Endothelial cell (in vitro differentiated cells): ENCODE results near the gene ATXN7. TPM values are rescaled to one million over a fixed set of nuclear protein-coding genes. Genes with fewer than 3 reads are reported as not detected.
A peak's percentile ranks its signal among the peaks of the same experiment; 100 is the strongest.

ENCODE experiments used
- DNase-seq: peaks from one replicate; pipeline ENCODE4 v3.0.0; 2021; ENCODE audit warnings: low spot score
- H3K27ac Mint-ChIP-seq: one replicate; pipeline ENCODE4 v1.8.0; 2021; ENCODE audit warnings: mixed read lengths, inconsistent platforms; ENCODE audit not compliant: unreplicated experiment
- H3K27me3 Mint-ChIP-seq: one replicate; pipeline ENCODE4 v1.8.0; 2021; ENCODE audit warnings: mild to moderate bottlenecking, moderate library complexity, mixed read lengths, inconsistent platforms; ENCODE audit not compliant: unreplicated experiment
- H3K36me3 Mint-ChIP-seq: one replicate; pipeline ENCODE4 v1.8.0; 2021; ENCODE audit warnings: mild to moderate bottlenecking, low read depth, mixed read lengths, inconsistent platforms; ENCODE audit not compliant: unreplicated experiment
- H3K4me1 Mint-ChIP-seq: one replicate; pipeline ENCODE4 v1.8.0; 2021; ENCODE audit warnings: mild to moderate bottlenecking, mixed read lengths, inconsistent platforms; ENCODE audit not compliant: unreplicated experiment
- H3K4me3 Mint-ChIP-seq: one replicate; pipeline ENCODE4 v1.8.0; 2021; ENCODE audit warnings: mild to moderate bottlenecking, mixed read lengths, inconsistent platforms; ENCODE audit not compliant: unreplicated experiment
- H3K9me3 Mint-ChIP-seq: one replicate; pipeline ENCODE4 v1.8.0; 2021; ENCODE audit warnings: mixed read lengths, inconsistent platforms; ENCODE audit not compliant: unreplicated experiment
- total RNA-seq: library from RNA; stranded (reverse); fragmentation: NEBNext Ultra II Directional; extraction: Animal tissue kit (Norgen Biotek cat#: 25700); gene quantifications from one replicate; pipeline ENCODE4 v1.2.1, GENCODE V29; 2021; ENCODE audit not compliant: unreplicated experiment
- TF ChIP-seq, protein P1 (sequence below): fragments of 200-600 bp; sonication (generic); IDR thresholded peaks from one replicate; pipeline ENCODE4 v1.5.0; 2021; ENCODE audit warnings: antibody characterized with exemption; ENCODE audit not compliant: unreplicated experiment

The ATXN7 gene
- total RNA-seq, 1 donor from 2014 or later, result 21.0 TPM

DNA sequence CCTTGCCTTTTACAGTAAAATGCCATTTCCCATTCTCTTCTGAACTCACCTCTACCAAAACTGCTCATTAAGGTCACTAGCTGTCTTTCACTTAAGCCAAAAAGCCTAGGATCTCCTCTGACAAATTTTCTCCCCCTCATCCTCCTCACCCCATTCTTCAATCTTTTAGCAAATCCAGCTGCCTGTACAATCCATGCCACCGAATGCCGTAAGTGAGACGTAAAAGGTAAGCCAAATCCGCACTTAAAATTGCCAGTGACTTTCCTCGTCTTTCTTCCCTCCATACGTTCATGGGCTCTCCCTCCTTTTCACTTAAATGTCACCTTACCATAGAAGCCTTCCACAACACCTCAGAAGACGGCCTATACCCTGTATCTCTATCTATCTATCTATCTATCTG lies 145.9 kb downstream of the ATXN7 start:
- Mint-ChIP-seq H3K4me3 (peak overlapping the region; percentile 3), H3K36me3 (peaks cover 34% of the 10 kb centered on the region), H3K9me3 (no peaks in the 10 kb centered on the region), H3K27ac (no peak overlapping the region), H3K4me1 (no peaks in the 10 kb centered on the region), H3K27me3 (no peaks in the 10 kb centered on the region)
- TF ChIP-seq, protein P1, sequence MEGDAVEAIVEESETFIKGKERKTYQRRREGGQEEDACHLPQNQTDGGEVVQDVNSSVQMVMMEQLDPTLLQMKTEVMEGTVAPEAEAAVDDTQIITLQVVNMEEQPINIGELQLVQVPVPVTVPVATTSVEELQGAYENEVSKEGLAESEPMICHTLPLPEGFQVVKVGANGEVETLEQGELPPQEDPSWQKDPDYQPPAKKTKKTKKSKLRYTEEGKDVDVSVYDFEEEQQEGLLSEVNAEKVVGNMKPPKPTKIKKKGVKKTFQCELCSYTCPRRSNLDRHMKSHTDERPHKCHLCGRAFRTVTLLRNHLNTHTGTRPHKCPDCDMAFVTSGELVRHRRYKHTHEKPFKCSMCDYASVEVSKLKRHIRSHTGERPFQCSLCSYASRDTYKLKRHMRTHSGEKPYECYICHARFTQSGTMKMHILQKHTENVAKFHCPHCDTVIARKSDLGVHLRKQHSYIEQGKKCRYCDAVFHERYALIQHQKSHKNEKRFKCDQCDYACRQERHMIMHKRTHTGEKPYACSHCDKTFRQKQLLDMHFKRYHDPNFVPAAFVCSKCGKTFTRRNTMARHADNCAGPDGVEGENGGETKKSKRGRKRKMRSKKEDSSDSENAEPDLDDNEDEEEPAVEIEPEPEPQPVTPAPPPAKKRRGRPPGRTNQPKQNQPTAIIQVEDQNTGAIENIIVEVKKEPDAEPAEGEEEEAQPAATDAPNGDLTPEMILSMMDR, result no peak
- DNase-seq, result no peak

DNA sequence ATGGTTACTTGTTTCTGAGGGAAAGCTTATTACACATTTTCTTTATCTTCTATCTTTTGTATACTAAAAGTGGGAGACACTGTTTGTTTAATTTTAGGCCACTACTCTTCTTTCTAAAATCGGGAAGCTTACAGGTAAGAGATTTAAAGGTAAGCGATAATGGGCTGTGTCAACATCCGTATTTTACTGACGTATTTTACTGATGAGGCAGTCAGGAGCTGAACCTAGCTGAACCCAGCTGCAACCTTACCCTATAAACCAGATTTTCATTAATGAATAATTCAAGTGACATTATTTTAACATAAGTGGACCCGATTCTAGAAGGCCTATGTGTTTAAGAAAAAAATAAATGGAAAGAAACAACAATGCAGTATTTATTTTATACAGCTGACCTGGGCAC lies 146.5 kb downstream of the ATXN7 start:
- no peaks in the 10 kb centered on the region for H3K4me1 Mint-ChIP-seq
- H3K36me3 Mint-ChIP-seq, result peaks cover 39% of the 10 kb centered on the region
- no peaks in the 10 kb centered on the region for H3K27me3 Mint-ChIP-seq
- no peak for DNase-seq
- H3K9me3 Mint-ChIP-seq, result no peaks in the 10 kb centered on the region
- TF ChIP-seq, protein P1, result no peak
- no peak overlapping the region for H3K27ac Mint-ChIP-seq
- H3K4me3 Mint-ChIP-seq, result no peak overlapping the region

DNA sequence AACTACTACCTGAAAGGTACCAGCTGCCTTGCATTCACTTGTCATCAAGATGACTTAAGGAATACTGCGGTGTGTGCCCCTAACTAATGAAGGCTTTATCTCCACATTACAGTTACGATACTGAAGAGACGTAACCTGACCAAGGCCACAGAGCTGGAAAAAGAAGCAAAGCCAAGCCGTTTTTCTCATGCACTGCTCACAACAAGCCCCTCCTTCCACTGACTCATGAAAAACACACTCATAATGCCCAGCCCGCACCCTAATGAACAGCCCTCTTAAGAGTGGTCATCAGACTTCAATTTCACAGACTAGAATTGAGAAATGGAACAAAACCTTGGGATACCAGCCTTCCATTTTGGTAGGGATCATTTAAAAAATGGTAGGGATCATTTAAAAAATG lies 148.0 kb downstream of the ATXN7 start:
- DNase-seq, result no peak
- H3K9me3 Mint-ChIP-seq, result no peaks in the 10 kb centered on the region
- TF ChIP-seq, protein P1, result no peak
- H3K27me3 Mint-ChIP-seq, result no peaks in the 10 kb centered on the region
- no peaks in the 10 kb centered on the region for H3K4me1 Mint-ChIP-seq
- H3K36me3 Mint-ChIP-seq, result peaks cover 39% of the 10 kb centered on the region
- H3K27ac Mint-ChIP-seq, result peak overlapping the region; percentile 33
- no peak overlapping the region for H3K4me3 Mint-ChIP-seq

DNA sequence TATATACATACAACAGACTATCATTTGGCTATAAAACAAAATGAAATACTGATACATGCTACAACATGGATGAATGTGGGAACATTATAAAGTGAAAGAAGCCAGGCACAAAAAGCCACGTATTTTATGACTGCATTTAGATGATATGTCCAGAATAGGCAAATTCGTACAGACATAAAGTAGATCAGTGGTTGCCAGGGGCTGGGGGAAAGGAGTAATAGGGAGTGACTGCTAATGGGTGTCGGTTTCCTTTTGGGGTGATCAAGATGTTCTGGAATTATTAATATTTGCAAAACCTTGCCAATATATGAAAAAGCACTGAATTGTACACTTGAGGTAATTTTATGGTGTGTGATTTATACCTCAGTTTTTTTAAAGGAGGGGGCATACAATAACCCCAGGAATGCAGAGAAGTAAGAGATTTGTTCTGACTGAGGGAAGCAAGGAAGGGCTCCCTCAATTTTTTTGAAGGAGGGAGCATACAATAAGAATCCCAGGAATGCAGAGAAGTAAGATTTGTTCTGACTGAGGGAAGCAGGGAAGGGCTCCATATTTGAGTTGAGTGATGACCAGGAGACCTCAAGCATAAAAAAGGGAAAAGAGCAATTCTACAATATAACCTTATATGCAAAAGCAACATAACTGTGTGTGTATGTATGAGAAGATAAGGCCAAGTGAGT lies 153.4 kb downstream of the ATXN7 start:
- H3K4me1 Mint-ChIP-seq, result peaks cover 3% of the 10 kb centered on the region
- no peaks in the 10 kb centered on the region for H3K9me3 Mint-ChIP-seq
- no peak overlapping the region for H3K27ac Mint-ChIP-seq
- no peak for DNase-seq
- H3K27me3 Mint-ChIP-seq, result no peaks in the 10 kb centered on the region
- TF ChIP-seq, protein P1, result no peak
- H3K36me3 Mint-ChIP-seq, result peaks cover 32% of the 10 kb centered on the region
- H3K4me3 Mint-ChIP-seq, result no peak overlapping the region

DNA sequence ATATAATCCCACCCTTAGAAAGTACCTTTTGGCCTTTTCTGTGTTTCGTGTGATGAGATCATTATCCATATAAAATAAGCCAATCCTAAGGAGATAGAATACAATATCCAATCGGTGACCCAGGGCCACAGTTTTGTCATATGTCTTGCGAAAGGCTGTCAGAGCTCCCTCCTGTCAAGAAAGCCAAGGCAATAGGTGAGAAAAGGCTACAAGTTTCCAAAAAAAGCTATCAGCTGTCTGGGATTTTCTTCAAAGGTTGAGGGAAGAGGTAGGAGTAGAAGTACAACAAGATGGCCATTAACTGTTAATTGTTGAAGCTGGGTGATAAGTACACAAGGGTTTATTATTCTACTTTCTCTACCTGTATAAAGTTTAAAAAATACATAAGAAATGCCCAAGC lies 155.6 kb downstream of the ATXN7 start:
- Mint-ChIP-seq H3K9me3 (no peaks in the 10 kb centered on the region), H3K4me3 (no peak overlapping the region), H3K27me3 (no peaks in the 10 kb centered on the region), H3K36me3 (peaks cover 17% of the 10 kb centered on the region), H3K4me1 (peaks cover 11% of the 10 kb centered on the region), H3K27ac (no peak overlapping the region)
- TF ChIP-seq, protein P1, result no peak
- DNase-seq, result no peak
